Uterus (tissue), 2 donors: Measurements from ENCODE around the gene MUSK.

Experiments
- POLR2A ChIP-seq, 2 donors: fragments of 450-650 bp; IDR thresholded peaks; one replicate each; pipeline ENCODE4 v1.6.1; 2016; ENCODE audit warnings: antibody characterized with exemption in 2 of 2, mild to moderate bottlenecking in 1 of 2, moderate library complexity in 1 of 2
- TF ChIP-seq, protein P1 (sequence below), 4 experiments: fragments of 200-600 bp in 2 of 4; fragments of 450-650 bp in 2 of 4; sonication (generic) in 2 of 4; IDR thresholded peaks; one replicate each; pipeline ENCODE4 v1.5.1; 2016 to 2019; ENCODE audit warnings: antibody characterized with exemption in 4 of 4, mild to moderate bottlenecking in 2 of 4, moderate library complexity in 1 of 4

DNA sequence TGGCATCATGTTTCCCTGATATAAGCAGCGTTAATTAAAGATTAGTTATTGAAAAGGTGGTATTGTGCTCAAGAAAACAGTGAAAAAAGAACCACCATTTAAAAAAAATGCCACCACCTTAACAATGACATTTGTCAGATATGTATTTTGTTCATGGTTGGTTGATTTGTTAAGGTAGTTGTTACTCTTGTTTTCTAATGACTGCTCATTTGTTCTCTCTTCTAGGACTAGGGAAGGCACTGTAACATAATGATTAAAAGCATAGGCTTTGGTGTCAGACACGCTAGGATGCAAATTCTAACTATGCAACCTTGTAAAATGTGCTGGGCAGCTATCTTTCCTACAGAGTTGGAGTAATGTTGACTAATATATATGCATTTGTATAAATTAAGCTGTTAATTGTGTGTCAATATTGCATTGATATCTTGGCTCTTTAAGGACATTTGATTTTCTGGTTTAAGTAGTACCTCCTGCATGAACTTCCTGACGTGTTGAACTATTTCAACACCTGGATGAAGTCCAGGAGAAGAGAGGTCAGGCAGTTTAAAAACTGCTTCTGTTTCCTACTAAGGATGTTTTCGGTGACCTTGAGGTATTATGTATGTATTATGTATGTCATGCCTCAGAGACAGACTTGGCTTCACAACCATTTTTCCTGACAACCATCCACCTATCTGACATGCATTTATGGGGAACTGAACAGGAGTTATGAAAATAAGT lies 77.8 kb downstream of the MUSK start:
- TF ChIP-seq, protein P1, sequence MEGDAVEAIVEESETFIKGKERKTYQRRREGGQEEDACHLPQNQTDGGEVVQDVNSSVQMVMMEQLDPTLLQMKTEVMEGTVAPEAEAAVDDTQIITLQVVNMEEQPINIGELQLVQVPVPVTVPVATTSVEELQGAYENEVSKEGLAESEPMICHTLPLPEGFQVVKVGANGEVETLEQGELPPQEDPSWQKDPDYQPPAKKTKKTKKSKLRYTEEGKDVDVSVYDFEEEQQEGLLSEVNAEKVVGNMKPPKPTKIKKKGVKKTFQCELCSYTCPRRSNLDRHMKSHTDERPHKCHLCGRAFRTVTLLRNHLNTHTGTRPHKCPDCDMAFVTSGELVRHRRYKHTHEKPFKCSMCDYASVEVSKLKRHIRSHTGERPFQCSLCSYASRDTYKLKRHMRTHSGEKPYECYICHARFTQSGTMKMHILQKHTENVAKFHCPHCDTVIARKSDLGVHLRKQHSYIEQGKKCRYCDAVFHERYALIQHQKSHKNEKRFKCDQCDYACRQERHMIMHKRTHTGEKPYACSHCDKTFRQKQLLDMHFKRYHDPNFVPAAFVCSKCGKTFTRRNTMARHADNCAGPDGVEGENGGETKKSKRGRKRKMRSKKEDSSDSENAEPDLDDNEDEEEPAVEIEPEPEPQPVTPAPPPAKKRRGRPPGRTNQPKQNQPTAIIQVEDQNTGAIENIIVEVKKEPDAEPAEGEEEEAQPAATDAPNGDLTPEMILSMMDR (IDR thresholded peaks at IDR 0.05), result no peak
- no peak for TF ChIP-seq POLR2A (IDR thresholded peaks at IDR 0.05)
